ENCODE measurements around the gene SLC7A7. TPM values are rescaled to one million over a fixed set of nuclear protein-coding genes. Genes with fewer than 3 reads are reported as not detected.

The SLC7A7 gene
- total RNA-seq, 4 donors from 2014 or later = 1.00 to 67.0 (median 33.6) TPM

GRCh38 chr14:22844221-22845102 is 29.2 kb upstream of the SLC7A7 start:
- Histone ChIP-seq H3K27ac (peak overlapping the region in 3 of 4 donors; percentile 3 to 92 (median 83)), H3K4me1 (peaks cover 27 to 54% (median 37%) of the 10 kb centered on the region in 4 donors), H3K36me3 (peaks cover 0 to 47% (median 8%) of the 10 kb centered on the region in 4 donors), H3K4me3 (no peak overlapping the region), H3K27me3 (no peaks in the 10 kb centered on the region), H3K9me3 (no peaks in the 10 kb centered on the region)
- in situ Hi-C loops (cut with MboI; ENCODE audit: low pct_ligation_motif_present in 1 of 4, low pct_unique_long_range_greater_than_20kb in 1 of 4, low sequenced_read_pairs in 3 of 4) (loop anchor here in 2 of 4 donors (10.0 to 25.0 kb wide), 2 partner anchors 257 to 280 kb away; partner anchors contain the start of genes ABHD4 (in 1 of the 2) and DAD1 (in 1 of the 2)), intact Hi-C loops (cut with DNase I; ENCODE audit: low total_unique reads) (no loop called here)
- WGBS, 2 donors (ENCODE audit: low coverage in 1 of 2) = 91 to 92% methylated on average over 3 to 22 of the region's 22 CpGs
- TF ChIP-seq EP300 (IDR thresholded peaks at IDR 0.05; ENCODE audit: low read depth) (no peak), POLR2A (IDR thresholded peaks at IDR 0.05) (no peak), CTCF (IDR thresholded peaks at IDR 0.05) (no peak), POLR2AphosphoS5 (IDR thresholded peaks at IDR 0.05) (no peak)
- no peak for DNase-seq

GRCh38 chr14:22843123-22843925 is 28.1 kb upstream of the SLC7A7 start:
- H3K27ac ChIP-seq = peak overlapping the region in 2 of 4 donors; percentile 1 to 35
- no peak for DNase-seq
- no peak for TF ChIP-seq EP300 (IDR thresholded peaks at IDR 0.05; ENCODE audit: low read depth)
- no peak for TF ChIP-seq CTCF (IDR thresholded peaks at IDR 0.05)
- intact Hi-C loops (cut with DNase I; ENCODE audit: low total_unique reads) = no loop called here
- WGBS, 2 donors (ENCODE audit: low coverage in 1 of 2) = 83 to 91% methylated on average over 4 to 21 of the region's 21 CpGs
- H3K4me1 ChIP-seq = peaks cover 28 to 54% (median 38%) of the 10 kb centered on the region in 4 donors
- H3K27me3 ChIP-seq = no peaks in the 10 kb centered on the region
- in situ Hi-C loops (cut with MboI; ENCODE audit: low pct_ligation_motif_present in 1 of 4, low pct_unique_long_range_greater_than_20kb in 1 of 4, low sequenced_read_pairs in 3 of 4) = loop anchor here in 2 of 4 donors (10.0 to 25.0 kb wide), 2 partner anchors 256 to 279 kb away; partner anchors contain the start of genes ABHD4 (in 1 of the 2) and DAD1 (in 1 of the 2)
- H3K36me3 ChIP-seq = peaks cover 0 to 47% (median 8%) of the 10 kb centered on the region in 4 donors
- no peaks in the 10 kb centered on the region for H3K9me3 ChIP-seq
- no peak overlapping the region for H3K4me3 ChIP-seq

GRCh38 chr14:22842211-22843122 is 27.2 kb upstream of the SLC7A7 start:
- H3K9me3 ChIP-seq = no peaks in the 10 kb centered on the region
- TF ChIP-seq CTCF (IDR thresholded peaks at IDR 0.05) (no peak), POLR2AphosphoS5 (IDR thresholded peaks at IDR 0.05) (no peak)
- 91% methylated on average over 28 of the region's 28 CpGs; no CpG with 5 or more reads in 1 of the 2 donors for WGBS, 2 donors (ENCODE audit: low coverage in 1 of 2)
- H3K4me1 ChIP-seq = peaks cover 19 to 55% (median 36%) of the 10 kb centered on the region in 4 donors
- DNase-seq = no peak
- no peaks in the 10 kb centered on the region for H3K27me3 ChIP-seq
- H3K36me3 ChIP-seq = peaks cover 0 to 47% (median 8%) of the 10 kb centered on the region in 4 donors
- intact Hi-C loops (cut with DNase I; ENCODE audit: low total_unique reads) = no loop called here
- in situ Hi-C loops (cut with MboI; ENCODE audit: low pct_ligation_motif_present in 1 of 4, low pct_unique_long_range_greater_than_20kb in 1 of 4, low sequenced_read_pairs in 3 of 4) = loop anchor here in 2 of 4 donors (10.0 to 25.0 kb wide), 2 partner anchors 255 to 278 kb away; partner anchors contain the start of genes ABHD4 (in 1 of the 2) and DAD1 (in 1 of the 2)
- peak overlapping the region in 2 of 4 donors; percentile 1 to 96 for H3K27ac ChIP-seq
- H3K4me3 ChIP-seq = no peak overlapping the region
